GM21723 (cell line): ENCODE measurements around the gene PDE6C.

Source experiments
- ATAC-seq: cut with Tn5 transposase; IDR thresholded peaks from one replicate; pipeline ENCODE4 v1.9.1; 2021; ENCODE audit warnings: mild to moderate bottlenecking, moderate library complexity; ENCODE audit not compliant: unreplicated experiment

Gene PDE6C

GRCh38 chr10:93593749-93594148 lies 18.6 kb upstream of the PDE6C start:
- no peak for ATAC-seq

- ATAC-seq: no peak
Observed at GRCh38 chr10:93594518-93594917, 17.8 kb upstream of the PDE6C start.

GRCh38 chr10:93595378-93596161 lies 16.8 kb upstream of the PDE6C start:
- no peak for ATAC-seq

GRCh38 chr10:93596539-93596938 lies 15.8 kb upstream of the PDE6C start:
- ATAC-seq: no peak

- ATAC-seq: no peak
Observed at GRCh38 chr10:93597075-93597599, 15.2 kb upstream of the PDE6C start.

- ATAC-seq: no peak
Observed at GRCh38 chr10:93598157-93598556, 14.2 kb upstream of the PDE6C start.

GRCh38 chr10:93599335-93599734 lies 13.0 kb upstream of the PDE6C start:
- ATAC-seq: no peak

GRCh38 chr10:93599778-93600177 lies 12.6 kb upstream of the PDE6C start:
- no peak for ATAC-seq

- ATAC-seq: no peak
Observed at GRCh38 chr10:93600446-93601145, 11.7 kb upstream of the PDE6C start.

GRCh38 chr10:93601146-93601773 lies 11.1 kb upstream of the PDE6C start, which contains the start of gene RBP4:
Gene RBP4 (minus strand): TSS chr10:93601235. CDS start chr10:93601028, 207 bp downstream.
- no peak for ATAC-seq

GRCh38 chr10:93601774-93602162 lies 10.6 kb upstream of the PDE6C start:
- ATAC-seq: no peak

- no peak for ATAC-seq
Observed at GRCh38 chr10:93603023-93603422, 9.3 kb upstream of the PDE6C start.

- ATAC-seq: no peak
Observed at GRCh38 chr10:93604146-93604545, 8.2 kb upstream of the PDE6C start.

GRCh38 chr10:93608421-93608820 lies 3.9 kb upstream of the PDE6C start:
- no peak for ATAC-seq

- ATAC-seq: no peak
Observed at GRCh38 chr10:93613126-93613525, 789 bp downstream of the PDE6C start.

- ATAC-seq: no peak
Observed at GRCh38 chr10:93614101-93614825, 1.9 kb downstream of the PDE6C start.

GRCh38 chr10:93615576-93616235 lies 3.4 kb downstream of the PDE6C start:
- no peak for ATAC-seq

- no peak for ATAC-seq
Observed at GRCh38 chr10:93620925-93621324, 8.6 kb downstream of the PDE6C start.

GRCh38 chr10:93622942-93623341 lies 10.6 kb downstream of the PDE6C start:
- peak; percentile 56 for ATAC-seq

GRCh38 chr10:93628858-93629257 lies 16.5 kb downstream of the PDE6C start:
- no peak for ATAC-seq
